Loucy (cell line): ENCODE data around the gene NRF1.

Experiments
- H2AFZ ChIP-seq: fragments of 200-600 bp; sonication (generic); 2 replicates; pipeline ENCODE4 v1.6.0; 2016; ENCODE audit warnings: antibody characterized with exemption, mild to moderate bottlenecking, low read length, moderate library complexity
- H3F3A ChIP-seq: fragments of 200-600 bp; 2 replicates; pipeline ENCODE4 v1.6.0; 2016; ENCODE audit warnings: antibody characterized with exemption, low read depth, mild to moderate bottlenecking
- H3K27me3 ChIP-seq: fragments of 200-600 bp; sonication (generic); 2 replicates; pipeline ENCODE4 v1.6.1; 2014; ENCODE audit warnings: low read length, mild to moderate bottlenecking; ENCODE audit not compliant: insufficient read depth, poor library complexity, severe bottlenecking
- H3K36me3 ChIP-seq: fragments of 200-600 bp; sonication (generic); 2 replicates; pipeline ENCODE4 v1.6.1; 2016; ENCODE audit warnings: low read length; ENCODE audit not compliant: insufficient read depth
- H3K4me1 ChIP-seq: fragments of 200-600 bp; sonication (generic); 2 replicates; pipeline ENCODE4 v1.5.1; 2014; ENCODE audit warnings: low read length, mild to moderate bottlenecking; ENCODE audit not compliant: insufficient read depth, poor library complexity, severe bottlenecking
- H3K4me2 ChIP-seq: fragments of 200-600 bp; sonication (generic); 2 replicates; pipeline ENCODE4 v1.6.0; 2014; ENCODE audit warnings: antibody characterized with exemption, low read length, low read depth, mild to moderate bottlenecking; ENCODE audit not compliant: poor library complexity, severe bottlenecking
- H3K4me3 ChIP-seq: fragments of 200-600 bp; sonication (generic); 2 replicates; pipeline ENCODE4 v1.5.1; 2014; ENCODE audit warnings: low read length, mild to moderate bottlenecking, mixed read lengths; ENCODE audit not compliant: poor library complexity, severe bottlenecking
- H3K79me2 ChIP-seq: fragments of 200-600 bp; sonication (generic); 2 replicates; pipeline ENCODE4 v1.6.1; 2014; ENCODE audit warnings: low read length; ENCODE audit not compliant: insufficient read depth
- H3K9ac ChIP-seq: fragments of 200-600 bp; sonication (generic); 2 replicates; pipeline ENCODE4 v1.6.0; 2014; ENCODE audit warnings: mild to moderate bottlenecking, low read depth, low read length, moderate library complexity; ENCODE audit not compliant: poor library complexity, severe bottlenecking
- H3K9me2 ChIP-seq: fragments of 200-600 bp; sonication (generic); replicated peaks from 2 replicates; pipeline ENCODE4 v1.6.1; 2016; ENCODE audit warnings: low read depth, low read length, mixed read lengths
- H3K9me3 ChIP-seq: fragments of 200-600 bp; sonication (generic); 2 replicates; pipeline ENCODE4 v1.6.1; 2014; ENCODE audit warnings: mild to moderate bottlenecking, antibody characterized with exemption, low read length, low read depth; ENCODE audit not compliant: insufficient read depth
- H4K20me1 ChIP-seq: fragments of 200-600 bp; sonication (generic); 2 replicates; pipeline ENCODE4 v1.6.0; 2014; ENCODE audit warnings: antibody characterized with exemption, low read length, mild to moderate bottlenecking; ENCODE audit not compliant: insufficient read depth, poor library complexity, severe bottlenecking
- CTCF ChIP-seq: fragments of 200-600 bp; sonication (generic); conservative IDR thresholded peaks from 2 replicates; pipeline ENCODE4 v1.5.1; 2014; ENCODE audit warnings: mild to moderate bottlenecking, antibody characterized with exemption, low read length
- EZH2phosphoT487 ChIP-seq: fragments of 200-600 bp; IDR thresholded peaks from 2 replicates; pipeline ENCODE4 v1.6.1; 2018; ENCODE audit warnings: antibody characterized with exemption, mild to moderate bottlenecking, moderate library complexity, borderline replicate concordance

NRF1 gene

GRCh38 chr7:129775695-129776361 lies 164.3 kb downstream of the NRF1 start:
- no peaks in the 10 kb centered on the region for H3K9me3 ChIP-seq

DNA sequence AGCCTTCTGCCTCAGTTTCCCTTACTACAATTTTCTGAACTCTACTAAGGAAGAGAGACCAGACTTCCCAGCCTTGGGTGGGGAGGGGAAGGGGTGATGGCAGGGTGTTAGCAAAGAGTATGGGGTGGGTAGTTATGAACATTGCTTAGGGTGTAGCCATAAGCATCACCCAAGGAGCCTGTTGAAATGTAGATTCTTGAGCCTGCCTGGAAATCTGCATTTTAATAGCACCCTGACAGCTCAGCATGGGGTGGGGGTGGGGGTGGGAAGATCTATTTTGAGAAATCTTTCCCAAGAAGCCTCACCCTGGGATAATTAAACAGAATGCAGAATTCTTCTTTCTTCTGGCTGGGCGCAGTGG lies 164.8 kb downstream of the NRF1 start:
- Histone ChIP-seq H3K79me2 (no peaks in the 10 kb centered on the region), H3K36me3 (no peaks in the 10 kb centered on the region), H3K4me1 (no peaks in the 10 kb centered on the region), H3K4me2 (no peak overlapping the region), H2AFZ (no peak overlapping the region), H3K9ac (no peak overlapping the region), H3K4me3 (no peak overlapping the region), H4K20me1 (no peaks in the 10 kb centered on the region), H3K9me2 (no peaks in the 10 kb centered on the region), H3K27me3 (no peaks in the 10 kb centered on the region), H3F3A (no peaks in the 10 kb centered on the region), H3K9me3 (no peaks in the 10 kb centered on the region)
- no peak for TF ChIP-seq EZH2phosphoT487
- TF ChIP-seq CTCF = no peak

More at GRCh38 chr7:129775695-129776361, 164.3 kb downstream of the NRF1 start:
- Histone ChIP-seq H3K9me2 (no peaks in the 10 kb centered on the region), H3K36me3 (no peaks in the 10 kb centered on the region), H3K79me2 (no peaks in the 10 kb centered on the region), H2AFZ (no peak overlapping the region), H3K27me3 (no peaks in the 10 kb centered on the region), H4K20me1 (no peaks in the 10 kb centered on the region), H3K4me1 (no peaks in the 10 kb centered on the region), H3F3A (no peaks in the 10 kb centered on the region), H3K4me3 (no peak overlapping the region), H3K4me2 (no peak overlapping the region), H3K9ac (no peak overlapping the region)
- TF ChIP-seq CTCF (no peak), EZH2phosphoT487 (no peak)

- no peak overlapping the region for H3K4me3 ChIP-seq
- no peaks in the 10 kb centered on the region for H3K36me3 ChIP-seq
- H3K79me2 ChIP-seq = no peaks in the 10 kb centered on the region
- no peak overlapping the region for H3K9ac ChIP-seq
- H2AFZ ChIP-seq = no peak overlapping the region
- no peak overlapping the region for H3K4me2 ChIP-seq
- no peaks in the 10 kb centered on the region for H3K27me3 ChIP-seq
- H3F3A ChIP-seq = no peaks in the 10 kb centered on the region
- no peaks in the 10 kb centered on the region for H4K20me1 ChIP-seq
- TF ChIP-seq CTCF = no peak
- TF ChIP-seq EZH2phosphoT487 = no peak
- no peaks in the 10 kb centered on the region for H3K4me1 ChIP-seq
- H3K9me3 ChIP-seq = no peaks in the 10 kb centered on the region
- no peaks in the 10 kb centered on the region for H3K9me2 ChIP-seq
Measured at GRCh38 chr7:129777195-129777844, 165.8 kb downstream of the NRF1 start.
